Measurements from ENCODE around the gene CHST12.

- TF ChIP-seq POLR2A (IDR thresholded peaks at IDR 0.05) (no peak), CTCF (IDR thresholded peaks at IDR 0.05) (no peak)
These were observed 85.3 kb downstream of the CHST12 start for GRCh38 chr7:2488681-2489080.
